NCI-H748 (cell line): ENCODE results near the gene MFAP4.

Experiments
- DNase-seq: peaks from one replicate; lab custom pipeline; 2025; ENCODE audit not compliant: unreplicated experiment; lab: John Stamatoyannopoulos, UW

Gene MFAP4

DNA sequence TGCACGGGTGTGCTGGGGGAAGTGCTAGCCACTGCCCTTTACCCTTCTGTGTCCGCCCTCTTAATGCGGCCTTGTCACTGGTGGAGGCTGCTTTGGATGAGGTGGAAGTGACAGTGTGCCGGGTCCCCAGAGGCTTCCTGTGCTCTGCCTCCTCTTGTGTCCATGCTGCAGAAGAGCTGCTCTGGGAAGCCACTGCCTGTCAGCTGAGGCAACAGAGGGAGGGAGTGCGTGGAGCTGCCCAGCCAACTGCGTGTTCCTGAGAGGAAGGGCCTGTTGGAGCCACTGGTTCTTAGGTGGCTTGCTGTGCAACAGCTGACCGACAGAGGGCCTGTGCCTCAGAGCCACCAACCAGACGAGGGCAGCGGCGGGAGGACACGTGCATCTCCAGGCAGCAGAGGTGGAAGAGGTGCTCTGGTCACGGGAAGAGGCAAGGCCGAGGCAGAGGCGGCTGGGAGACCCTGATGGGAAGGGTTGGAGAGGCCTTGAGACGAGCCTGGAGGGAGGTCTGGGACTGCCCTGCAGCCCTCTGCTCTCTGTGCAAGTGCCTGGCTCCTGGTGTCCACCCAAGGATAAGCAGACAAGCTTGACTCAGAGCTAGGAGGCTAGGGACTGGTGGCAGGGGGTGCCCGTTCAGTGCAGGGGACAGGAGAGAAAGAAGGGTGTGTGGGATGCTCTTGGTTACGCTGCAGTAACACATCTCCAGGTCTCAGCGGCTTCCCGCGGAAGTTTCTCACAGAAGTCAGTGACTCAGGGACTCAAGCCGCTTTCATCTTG, 49.9 kb downstream of the MFAP4 start:
- DNase-seq = no peak

GRCh38 chr17:19335951-19336631, 50.9 kb downstream of the MFAP4 start:
- DNase-seq = no peak

GRCh38 chr17:19334331-19334730, 52.7 kb downstream of the MFAP4 start:
- no peak for DNase-seq

- DNase-seq = no peak
Observed at GRCh38 chr17:19333736-19334290, 53.2 kb downstream of the MFAP4 start.
